Measurements from ENCODE around the gene LARP1. TPM values are rescaled to one million over a fixed set of nuclear protein-coding genes. Genes with fewer than 3 reads are reported as not detected.

The LARP1 gene
- total and polyA plus RNA-seq, 9 of the 15 experiments (the other 6 are each of a cell fraction or from before 2014, with no cell fraction given) = 22.6 to 300 (median 92.0) TPM

- WGBS (ENCODE audit: insufficient coverage, low coverage, missing lambda C conversion rate) = 40% methylated on average over 7 of the region's 7 CpGs
- no peak for TF ChIP-seq NR3C1 (CRISPR knock-in tag; IDR thresholded peaks at IDR 0.05)
- no peak for TF ChIP-seq ELK1 (CRISPR knock-in tag; IDR thresholded peaks at IDR 0.05)
- no peak for TF ChIP-seq JUNB (CRISPR knock-in tag; conservative IDR thresholded peaks at IDR 0.05)
- TF ChIP-seq ZNF561 (CRISPR knock-in tag; conservative IDR thresholded peaks at IDR 0.05) = no peak
- no peak for TF ChIP-seq ZNF77 (CRISPR knock-in tag; IDR thresholded peaks at IDR 0.05)
- TF ChIP-seq KHSRP (IDR thresholded peaks at IDR 0.05) = no peak
- no peak for TF ChIP-seq LCOR (CRISPR knock-in tag; IDR thresholded peaks at IDR 0.05)
- TF ChIP-seq ZSCAN29 (IDR thresholded peaks at IDR 0.05) = no peak
- no peak for TF ChIP-seq E2F4 (CRISPR knock-in tag; IDR thresholded peaks at IDR 0.05; ENCODE audit: low read depth)
- TF ChIP-seq MAFK (IDR thresholded peaks at IDR 0.05; ENCODE audit: low read length) = no peak
- TF ChIP-seq ZNF121 (CRISPR knock-in tag; conservative IDR thresholded peaks at IDR 0.05) = no peak
- peak; percentile 86 for TF ChIP-seq TOE1 (IDR thresholded peaks at IDR 0.05; ENCODE audit: borderline replicate concordance)
- no peak for TF ChIP-seq TOE1 (CRISPR knock-in tag; IDR thresholded peaks at IDR 0.05; ENCODE audit: borderline replicate concordance, low read depth)
- TF ChIP-seq SMARCA4 (IDR thresholded peaks at IDR 0.05) = no peak
- TF ChIP-seq ZNF830 (CRISPR knock-in tag; IDR thresholded peaks at IDR 0.05) = no peak
- no peak for TF ChIP-seq RFX1 (IDR thresholded peaks at IDR 0.05)
- TF ChIP-seq ZNF124 (CRISPR knock-in tag; IDR thresholded peaks at IDR 0.05) = no peak
- no peak for TF ChIP-seq PBX2 (CRISPR knock-in tag; IDR thresholded peaks at IDR 0.05; ENCODE audit: low read depth)
- peak; percentile 85 for TF ChIP-seq PBX2 (tag; conservative IDR thresholded peaks at IDR 0.05; ENCODE audit: low read depth)
- TF ChIP-seq HDAC2 (IDR thresholded peaks at IDR 0.05) = no peak
- peak; percentile 79 for TF ChIP-seq RAD51 (IDR thresholded peaks at IDR 0.05; ENCODE audit: borderline replicate concordance, low read depth)
- TF ChIP-seq ZNF263 (CRISPR knock-in tag; IDR thresholded peaks at IDR 0.05; ENCODE audit: borderline replicate concordance) = no peak
- no peak for TF ChIP-seq SMC3 (conservative IDR thresholded peaks at IDR 0.05; ENCODE audit: insufficient read depth, low read depth, low read length)
Measured at GRCh38 chr5:154743812-154744211, 11.4 kb upstream of the LARP1 start.

More at GRCh38 chr5:154743812-154744211, 11.4 kb upstream of the LARP1 start:
- Histone ChIP-seq H3K4me2 (ENCODE audit: insufficient read depth, low read length) (no peak overlapping the region), H3K27ac (ENCODE audit: extremely low read depth, low read depth, low read length) (no peak overlapping the region), H3K9me3 (replicated peaks; ENCODE audit: control insufficient read depth, insufficient read depth, low read depth, low read length) (no peaks in the 10 kb centered on the region), H3K36me3 (ENCODE audit: control insufficient read depth, insufficient read depth, low read length) (no peaks in the 10 kb centered on the region), H3K4me1 (replicated peaks in 1 of 2; ENCODE audit: control insufficient read depth in 2 of 2, insufficient read depth in 2 of 2, low read length in 2 of 2) (peaks cover 6 to 11% of the 10 kb centered on the region in 2 experiments; a peak in 3 of 5 replicates), H3K9me1 (ENCODE audit: control insufficient read depth, insufficient read depth, low read length) (no peaks in the 10 kb centered on the region), H3K9ac (ENCODE audit: insufficient read depth in 1 of 2, low read depth in 2 of 2, low read length in 2 of 2) (no peak overlapping the region), H3K79me2 (ENCODE audit: control insufficient read depth, insufficient read depth, low read length) (no peaks in the 10 kb centered on the region), H2AFZ (ENCODE audit: low read depth, low read length) (no peak overlapping the region), H3K4me3 (no peak overlapping the region), H3K27me3 (ENCODE audit: control insufficient read depth in 2 of 2, insufficient read depth in 2 of 2, low read length in 2 of 2) (no peaks in the 10 kb centered on the region), H4K20me1 (replicated peaks; ENCODE audit: control insufficient read depth, insufficient read depth, low read length) (no peaks in the 10 kb centered on the region)
- ChIA-PET CTCF (ENCODE audit: low intra/inter-chr PET ratio) (no interaction called here), POLR2A (interaction anchor here (0.6 to 2.0 kb wide), 2 partner anchors 10 to 908 kb away, joined by 3 to 7 read pairs; no protein-coding TSS in a partner anchor)
- FAIRE-seq (no peak), ATAC-seq (peak; percentile 58), DNase-seq (ENCODE audit: extremely low read depth in 1 of 4, low spot score in 3 of 4) (peak in 1 of 4 experiments; percentile 26)
- in situ Hi-C loops (cut with MboI) (no loop called here), intact Hi-C loops (cut with micrococcal nuclease) (no loop called here)
- BruUV-seq (replicated peaks) = no TSS peak
